OCI-LY3 (cell line): ENCODE data around the gene SLC5A11.

Experiments
- CTCF ChIP-seq: fragments of 200-600, 300-600 bp; sonication (generic); IDR thresholded peaks from 2 replicates; pipeline ENCODE4 v1.5.1; 2014; ENCODE audit warnings: antibody characterized with exemption, low read length, low read depth
- EZH2phosphoT487 ChIP-seq: fragments of 200-600 bp; shearing (Covaris generic); IDR thresholded peaks from 2 replicates; pipeline ENCODE4 v1.6.1; 2018; ENCODE audit warnings: antibody characterized with exemption, mixed run types, low read depth

GRCh38 chr16:24954137-24954536 lies 108.4 kb downstream of the SLC5A11 start:
- no peak for TF ChIP-seq CTCF
- no peak for TF ChIP-seq EZH2phosphoT487
